Nephron (organoid): ENCODE data around the gene AFF3.

Source experiments
- H3K27ac Mint-ChIP-seq, 3 experiments: 2 replicates each; pipeline ENCODE4 v1.8.0; 2020; ENCODE audit warnings: mixed read lengths in 3 of 3, mild to moderate bottlenecking in 2 of 3, moderate library complexity in 1 of 3
- H3K27me3 Mint-ChIP-seq: 2 replicates; pipeline ENCODE4 v1.8.0; 2021; ENCODE audit warnings: low read depth, mild to moderate bottlenecking, moderate library complexity, mixed read lengths
- H3K36me3 Mint-ChIP-seq: 2 replicates; pipeline ENCODE4 v1.8.0; 2020; ENCODE audit warnings: low read depth, mixed read lengths
- H3K4me1 Mint-ChIP-seq: 2 replicates; pipeline ENCODE4 v1.8.0; 2020; ENCODE audit warnings: mixed read lengths
- H3K4me3 Mint-ChIP-seq, 3 experiments: 2 replicates each; pipeline ENCODE4 v1.8.0; 2020; ENCODE audit warnings: mild to moderate bottlenecking in 3 of 3, mixed read lengths in 3 of 3, moderate library complexity in 2 of 3
- H3K9me3 Mint-ChIP-seq: 2 replicates; pipeline ENCODE4 v1.8.0; 2020; ENCODE audit warnings: mixed read lengths
- CTCF ChIP-seq, 3 experiments: fragments of 200-600 bp; sonication (generic); IDR thresholded peaks; one replicate each; pipeline ENCODE4 v1.5.0; 2021; ENCODE audit warnings: antibody characterized with exemption in 3 of 3; ENCODE audit not compliant: unreplicated experiment in 3 of 3

The AFF3 gene

GRCh38 chr2:99640635-99641151 lies 501.7 kb downstream of the AFF3 start:
- Mint-ChIP-seq H3K4me3 (no peak overlapping the region), H3K27ac (peak overlapping the region; percentile 46 to 52 (median 48)), H3K4me1 (peaks cover 78% of the 10 kb centered on the region), H3K9me3 (no peaks in the 10 kb centered on the region), H3K27me3 (no peaks in the 10 kb centered on the region), H3K36me3 (peaks cover 5% of the 10 kb centered on the region)
- no peak for TF ChIP-seq CTCF (IDR thresholded peaks at IDR 0.05; ENCODE audit: unreplicated experiment in 3 of 3)

- no peaks in the 10 kb centered on the region for H3K9me3 Mint-ChIP-seq
- no peaks in the 10 kb centered on the region for H3K27me3 Mint-ChIP-seq
- H3K4me1 Mint-ChIP-seq: peaks cover 65% of the 10 kb centered on the region
- peak overlapping the region in 2 of 3 experiments; percentile 71 to 95 for H3K27ac Mint-ChIP-seq
- H3K36me3 Mint-ChIP-seq: peaks cover 3% of the 10 kb centered on the region
- peak overlapping the region in 1 of 3 experiments; percentile 19 for H3K4me3 Mint-ChIP-seq
- TF ChIP-seq CTCF (IDR thresholded peaks at IDR 0.05; ENCODE audit: unreplicated experiment in 3 of 3): no peak
These were observed 503.6 kb downstream of the AFF3 start for GRCh38 chr2:99638791-99639190.

DNA sequence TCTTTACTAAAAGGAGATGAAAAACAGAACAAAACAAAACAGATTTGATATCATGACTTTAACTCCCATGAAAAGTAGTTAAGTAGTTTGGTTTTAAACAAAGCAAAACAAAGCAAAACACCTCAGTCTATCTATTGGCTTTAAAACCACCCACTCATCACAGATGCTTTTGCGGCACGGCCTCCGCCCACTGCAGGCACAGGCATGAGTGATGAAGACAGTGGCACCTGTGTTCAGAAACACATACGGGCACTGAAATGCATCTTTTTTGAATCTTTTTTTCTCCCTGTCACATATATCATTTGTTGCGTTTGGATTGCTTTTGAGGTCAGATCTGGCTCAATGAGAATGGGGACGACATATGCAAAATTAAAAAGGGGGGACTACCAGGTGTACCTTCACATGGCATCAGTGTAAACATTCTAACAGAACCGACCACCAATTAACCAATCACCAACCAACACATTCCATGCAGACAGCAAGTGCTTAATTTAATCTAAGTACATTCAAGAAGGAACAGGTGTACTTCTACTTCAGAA lies 505.2 kb downstream of the AFF3 start:
- Mint-ChIP-seq H3K4me1 (peaks cover 59% of the 10 kb centered on the region), H3K27me3 (no peaks in the 10 kb centered on the region), H3K4me3 (peak overlapping the region in 1 of 3 experiments; percentile 47), H3K36me3 (peaks cover 14% of the 10 kb centered on the region), H3K27ac (peak overlapping the region; percentile 95 to 99 (median 96)), H3K9me3 (no peaks in the 10 kb centered on the region)
- no peak for TF ChIP-seq CTCF (IDR thresholded peaks at IDR 0.05; ENCODE audit: unreplicated experiment in 3 of 3)

DNA sequence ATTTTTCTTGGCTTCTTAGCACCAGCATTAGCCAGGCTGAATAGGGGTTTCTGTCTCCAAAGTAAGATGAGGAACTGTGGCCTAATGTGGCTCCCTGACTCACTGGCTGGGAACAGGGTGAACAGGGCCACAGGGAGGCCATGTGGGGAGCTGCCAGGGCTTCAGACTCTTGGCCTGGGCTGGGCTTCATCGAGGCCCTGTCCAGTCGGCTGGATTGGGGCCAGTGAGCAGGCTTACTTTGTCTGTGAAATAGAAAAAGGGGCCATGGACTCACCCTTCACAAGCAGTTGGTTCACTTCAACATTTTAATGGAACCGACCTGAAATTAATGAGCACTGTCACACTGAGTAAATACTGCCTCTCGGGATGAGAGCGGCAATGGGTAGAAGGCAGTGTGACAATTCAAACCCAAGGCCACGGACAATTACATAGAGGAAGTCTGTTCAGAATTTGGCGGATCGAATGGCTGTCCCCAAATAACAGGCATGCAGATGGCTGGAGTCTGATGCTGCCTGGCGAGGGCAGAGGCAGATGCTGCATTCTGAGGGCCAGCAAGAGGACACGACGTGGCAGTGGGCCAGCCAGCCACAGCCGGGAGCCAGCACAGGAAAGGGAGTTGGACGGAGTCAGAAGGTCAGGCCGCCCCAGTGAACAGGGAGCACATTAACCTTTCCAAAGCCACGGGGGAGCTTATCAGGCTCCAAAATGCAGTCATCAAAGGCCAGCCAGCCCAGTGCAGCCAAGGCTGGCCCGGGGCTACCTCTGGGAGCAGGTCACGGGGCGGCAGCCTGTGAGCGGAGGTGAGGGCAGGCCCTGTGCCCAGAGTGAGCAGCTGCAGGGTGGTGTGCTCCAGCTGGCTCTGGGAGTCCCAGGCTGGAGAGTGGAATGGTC lies 506.0 kb downstream of the AFF3 start:
- H3K4me3 Mint-ChIP-seq: peak overlapping the region in 2 of 3 experiments; percentile 61 to 71
- H3K4me1 Mint-ChIP-seq: peaks cover 51% of the 10 kb centered on the region
- no peaks in the 10 kb centered on the region for H3K9me3 Mint-ChIP-seq
- H3K27me3 Mint-ChIP-seq: no peaks in the 10 kb centered on the region
- TF ChIP-seq CTCF (IDR thresholded peaks at IDR 0.05; ENCODE audit: unreplicated experiment in 3 of 3): no peak
- peak overlapping the region; percentile 95 to 99 (median 96) for H3K27ac Mint-ChIP-seq
- H3K36me3 Mint-ChIP-seq: peaks cover 16% of the 10 kb centered on the region

GRCh38 chr2:99635710-99636109 lies 506.7 kb downstream of the AFF3 start:
- H3K27ac Mint-ChIP-seq: peak overlapping the region; percentile 95 to 99 (median 96)
- peaks cover 20% of the 10 kb centered on the region for H3K36me3 Mint-ChIP-seq
- H3K4me1 Mint-ChIP-seq: peaks cover 45% of the 10 kb centered on the region
- H3K27me3 Mint-ChIP-seq: no peaks in the 10 kb centered on the region
- no peaks in the 10 kb centered on the region for H3K9me3 Mint-ChIP-seq
- no peak for TF ChIP-seq CTCF (IDR thresholded peaks at IDR 0.05; ENCODE audit: unreplicated experiment in 3 of 3)
- no peak overlapping the region for H3K4me3 Mint-ChIP-seq
